GM19023 (cell line): ENCODE measurements around the gene INTS1.

Source experiments
- ATAC-seq: cut with Tn5 transposase; IDR thresholded peaks from one replicate; pipeline ENCODE4 v1.9.1; 2021; ENCODE audit warnings: mild to moderate bottlenecking, moderate library complexity; ENCODE audit not compliant: unreplicated experiment

The INTS1 gene

GRCh38 chr7:1437155-1437880 lies 66.9 kb downstream of the INTS1 start:
- ATAC-seq, result no peak

GRCh38 chr7:1436608-1437007 lies 67.6 kb downstream of the INTS1 start:
- ATAC-seq, result no peak

- no peak for ATAC-seq
Measured at GRCh38 chr7:1434891-1435670, 69.1 kb downstream of the INTS1 start.

GRCh38 chr7:1434165-1434718 lies 69.9 kb downstream of the INTS1 start:
- no peak for ATAC-seq

GRCh38 chr7:1433128-1433920 lies 70.9 kb downstream of the INTS1 start:
- no peak for ATAC-seq

- ATAC-seq, result peak; percentile 51
Measured at GRCh38 chr7:1432411-1433082, 71.6 kb downstream of the INTS1 start.

- ATAC-seq, result no peak
Measured at GRCh38 chr7:1431634-1432380, 72.4 kb downstream of the INTS1 start.

- ATAC-seq, result no peak
Measured at GRCh38 chr7:1431226-1431625, 73.0 kb downstream of the INTS1 start.

GRCh38 chr7:1430056-1430845 lies 73.9 kb downstream of the INTS1 start:
- no peak for ATAC-seq

- no peak for ATAC-seq
Measured at GRCh38 chr7:1428941-1429501, 75.2 kb downstream of the INTS1 start.

- ATAC-seq, result no peak
Measured at GRCh38 chr7:1427064-1427657, 77.0 kb downstream of the INTS1 start.

GRCh38 chr7:1426474-1426873 lies 77.7 kb downstream of the INTS1 start:
- ATAC-seq, result no peak

- ATAC-seq, result no peak
Measured at GRCh38 chr7:1425292-1426136, 78.7 kb downstream of the INTS1 start.

- no peak for ATAC-seq
Measured at GRCh38 chr7:1424041-1424440, 80.1 kb downstream of the INTS1 start.

GRCh38 chr7:1423264-1423811 lies 80.9 kb downstream of the INTS1 start:
- no peak for ATAC-seq

- ATAC-seq, result no peak
Measured at GRCh38 chr7:1422512-1423263, 81.5 kb downstream of the INTS1 start.

- no peak for ATAC-seq
Measured at GRCh38 chr7:1421946-1422345, 82.2 kb downstream of the INTS1 start.
